ENCODE measurements around the gene GXYLT1.
A peak's percentile ranks its signal among the peaks of the same experiment; 100 is the strongest.
"Not testable (repeated sequence)": the region's sequence is repeated elsewhere in the genome, so short reads cannot be mapped to it uniquely, and the experiment has no call there.

Gene GXYLT1

DNA sequence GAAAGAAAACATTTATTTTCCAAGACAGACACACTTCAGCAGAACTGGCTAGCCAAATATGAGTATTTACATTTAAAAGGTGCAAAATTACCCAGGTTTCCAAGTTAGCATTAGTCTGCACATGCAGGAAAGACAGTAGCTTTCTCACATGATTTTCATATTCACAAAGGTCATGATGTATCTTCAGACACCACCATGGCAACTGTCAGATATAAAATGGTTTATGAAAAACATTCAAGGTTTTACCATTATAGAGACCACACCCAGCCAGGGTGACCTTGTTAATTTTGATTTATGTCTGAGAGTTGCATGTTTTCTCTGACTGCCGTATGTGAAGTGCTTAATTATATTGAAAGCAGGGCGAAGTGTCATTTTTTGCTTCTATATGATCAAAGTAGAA lies 91.2 kb downstream of the GXYLT1 start:
- TF ChIP-seq, protein P1, sequence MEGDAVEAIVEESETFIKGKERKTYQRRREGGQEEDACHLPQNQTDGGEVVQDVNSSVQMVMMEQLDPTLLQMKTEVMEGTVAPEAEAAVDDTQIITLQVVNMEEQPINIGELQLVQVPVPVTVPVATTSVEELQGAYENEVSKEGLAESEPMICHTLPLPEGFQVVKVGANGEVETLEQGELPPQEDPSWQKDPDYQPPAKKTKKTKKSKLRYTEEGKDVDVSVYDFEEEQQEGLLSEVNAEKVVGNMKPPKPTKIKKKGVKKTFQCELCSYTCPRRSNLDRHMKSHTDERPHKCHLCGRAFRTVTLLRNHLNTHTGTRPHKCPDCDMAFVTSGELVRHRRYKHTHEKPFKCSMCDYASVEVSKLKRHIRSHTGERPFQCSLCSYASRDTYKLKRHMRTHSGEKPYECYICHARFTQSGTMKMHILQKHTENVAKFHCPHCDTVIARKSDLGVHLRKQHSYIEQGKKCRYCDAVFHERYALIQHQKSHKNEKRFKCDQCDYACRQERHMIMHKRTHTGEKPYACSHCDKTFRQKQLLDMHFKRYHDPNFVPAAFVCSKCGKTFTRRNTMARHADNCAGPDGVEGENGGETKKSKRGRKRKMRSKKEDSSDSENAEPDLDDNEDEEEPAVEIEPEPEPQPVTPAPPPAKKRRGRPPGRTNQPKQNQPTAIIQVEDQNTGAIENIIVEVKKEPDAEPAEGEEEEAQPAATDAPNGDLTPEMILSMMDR (conservative IDR thresholded peaks at IDR 0.05; ENCODE audit: low read depth, low read length): no peak
- DNase-seq (ENCODE audit: low read depth): no peak
- no peak overlapping the region for H3K4me3 ChIP-seq (ENCODE audit: low read length)

DNA sequence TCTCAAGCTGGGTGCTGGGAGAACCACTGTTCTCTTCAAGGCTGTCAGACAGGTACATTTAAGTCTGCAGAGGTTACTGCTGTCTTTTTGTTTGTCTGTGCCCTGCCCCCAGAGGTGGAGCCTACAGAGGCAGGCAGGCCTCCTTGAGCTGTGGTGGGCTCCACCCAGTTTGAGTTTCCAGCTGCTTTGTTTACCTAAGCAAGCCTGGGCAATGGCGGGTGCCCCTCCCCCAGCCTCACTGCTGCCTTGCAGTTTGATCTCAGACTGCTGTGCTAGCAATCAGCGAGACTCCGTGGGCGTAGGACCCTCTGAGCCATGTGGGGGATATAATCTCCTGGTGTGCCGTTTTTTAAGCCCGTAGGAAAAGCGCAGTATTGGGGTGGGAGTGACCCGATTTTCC lies 95.7 kb downstream of the GXYLT1 start:
- not testable (repeated sequence) for H3K4me3 ChIP-seq (ENCODE audit: low read length); DNase-seq (ENCODE audit: low read depth)

DNA sequence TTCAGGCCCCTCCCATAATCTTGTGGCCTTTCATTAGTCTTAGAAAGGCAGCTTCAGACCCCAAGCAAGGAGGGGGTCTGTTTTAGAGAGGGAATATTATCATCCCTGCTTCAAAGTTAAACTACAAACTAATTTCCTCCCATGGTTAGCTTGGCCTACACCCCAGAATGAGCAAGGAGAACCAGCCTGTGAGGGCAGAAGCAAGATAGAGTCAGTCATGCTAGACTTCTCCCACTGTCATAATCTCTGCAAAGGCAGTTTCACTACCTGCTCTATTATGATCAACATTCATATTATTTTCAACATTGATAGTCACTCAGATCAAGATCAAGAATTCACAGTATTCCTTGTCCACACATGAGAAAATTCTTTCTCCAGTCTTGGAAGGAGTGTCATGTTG lies 105.1 kb downstream of the GXYLT1 start:
- H3K4me3 ChIP-seq (ENCODE audit: low read length): no peak overlapping the region
- DNase-seq (ENCODE audit: low read depth): no peak
- TF ChIP-seq, protein P1 (conservative IDR thresholded peaks at IDR 0.05; ENCODE audit: low read depth, low read length): no peak

DNA sequence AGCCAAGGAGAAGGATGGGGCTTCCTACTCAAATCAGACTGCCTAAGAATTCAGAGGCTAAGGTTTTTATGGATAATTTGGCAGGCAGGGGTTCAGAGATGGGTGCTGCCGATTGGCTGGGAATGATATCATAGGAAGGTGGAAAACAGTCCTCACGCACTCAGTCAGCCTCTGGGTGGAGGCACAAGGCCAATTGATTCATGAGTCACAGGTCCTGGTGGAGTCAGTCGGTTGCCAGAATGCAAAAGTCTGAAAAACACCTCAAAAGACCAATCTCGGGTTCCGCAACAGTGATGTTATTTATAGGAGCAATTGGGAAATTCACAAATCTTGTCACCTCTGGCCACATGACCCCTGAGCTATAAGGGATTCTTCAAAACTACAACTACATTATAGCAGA lies 105.5 kb downstream of the GXYLT1 start:
- TF ChIP-seq, protein P1 (conservative IDR thresholded peaks at IDR 0.05; ENCODE audit: low read depth, low read length): no peak
- H3K4me3 ChIP-seq (ENCODE audit: low read length): no peak overlapping the region
- DNase-seq (ENCODE audit: low read depth): peak; percentile 0

DNA sequence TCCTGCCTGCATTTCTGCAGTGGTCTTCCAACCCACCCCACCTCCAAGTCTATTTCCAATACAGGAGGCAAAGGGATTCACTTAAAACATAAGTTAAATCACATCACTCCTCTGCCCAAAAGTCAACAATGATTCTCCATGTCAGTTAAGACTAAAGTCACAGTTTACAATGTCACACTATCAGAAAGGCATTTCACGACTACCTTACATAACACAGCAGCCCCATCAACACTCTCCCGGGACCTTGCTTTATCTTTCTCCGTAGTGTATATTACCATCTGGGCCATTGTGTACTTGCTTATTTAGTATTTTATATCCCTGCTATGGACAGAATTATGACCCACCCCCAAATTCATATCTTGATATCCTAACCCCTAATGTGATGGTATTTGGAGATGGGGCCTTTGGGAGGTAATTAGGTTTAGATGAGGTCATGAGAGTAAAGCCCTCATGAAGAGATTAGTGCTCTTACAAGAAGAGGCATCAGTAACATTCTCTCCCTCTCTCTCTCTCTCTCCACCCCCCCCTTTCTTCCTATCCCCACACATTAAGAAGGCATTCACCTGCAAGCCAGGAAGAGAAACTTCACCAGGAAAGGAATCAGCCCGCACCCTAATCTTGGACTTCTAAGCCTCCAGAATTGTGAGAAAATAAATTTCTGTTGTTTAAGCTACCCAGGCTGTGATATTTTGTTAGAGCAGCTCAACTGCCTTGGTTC lies 112.7 kb downstream of the GXYLT1 start:
- DNase-seq (ENCODE audit: low read depth): no peak
- no peak overlapping the region for H3K4me3 ChIP-seq (ENCODE audit: low read length)
- TF ChIP-seq, protein P1 (conservative IDR thresholded peaks at IDR 0.05; ENCODE audit: low read depth, low read length): no peak
